Ascending aorta (tissue), 2 donors: ENCODE results near the gene FOXK1. TPM values are rescaled to one million over a fixed set of nuclear protein-coding genes. Genes with fewer than 3 reads are reported as not detected.

ENCODE experiments used
- DNase-seq, 2 donors: peaks; one replicate each; pipeline ENCODE4 v3.0.0-alpha.2; 2019; ENCODE audit warnings: low spot score in 2 of 2
- H3K27ac ChIP-seq, 2 donors: fragments of 200-600 bp; sonication (generic); one replicate each; pipeline ENCODE4 v1.5.1; 2016 to 2017; ENCODE audit warnings: mild to moderate bottlenecking in 1 of 2
- H3K27me3 ChIP-seq: fragments of 200-600 bp; sonication (generic); one replicate; pipeline ENCODE4 v1.5.1; 2017
- H3K36me3 ChIP-seq, 2 donors: fragments of 200-600 bp; sonication (generic); one replicate each; pipeline ENCODE4 v1.5.1; 2016
- H3K4me1 ChIP-seq, 2 donors: fragments of 200-600 bp; sonication (generic); one replicate each; pipeline ENCODE4 v1.5.1; 2016 to 2017; ENCODE audit warnings: mild to moderate bottlenecking in 1 of 2
- H3K4me3 ChIP-seq, 2 donors: fragments of 200-600 bp; sonication (generic); one replicate each; pipeline ENCODE4 v1.5.1; 2016 to 2017; ENCODE audit warnings: mild to moderate bottlenecking in 1 of 2
- H3K9me3 ChIP-seq, 2 donors: fragments of 200-600 bp; sonication (generic); one replicate each; pipeline ENCODE4 v1.5.1; 2016
- CTCF ChIP-seq, 3 experiments: fragments of 200-600 bp in 2 of 3; fragments of 450-650 bp in 1 of 3; sonication (generic) in 2 of 3; IDR thresholded peaks; one replicate each; pipeline ENCODE4 v1.5.1; 2016 to 2019; ENCODE audit warnings: antibody characterized with exemption in 3 of 3, mild to moderate bottlenecking in 1 of 3, moderate library complexity in 1 of 3
- intact Hi-C: fragments of 100-400 bp; cut with DNase I; formaldehyde crosslinking; loops from one replicate; pipeline ENCODE4 v1.15.1; 2023
- total RNA-seq: library from RNA; depleted of rRNA; stranded (reverse); fragments of >200 nt; gene quantifications from one replicate; pipeline ENCODE4 v1.1.0, GENCODE V29; 2016

FOXK1 gene
- total RNA-seq, 1 donor from 2014 or later = 31.7 TPM

GRCh38 chr7:4796453-4796852, 114.4 kb downstream of the FOXK1 start:
- no peak overlapping the region for H3K27ac ChIP-seq
- no peak for DNase-seq
- peaks cover 0 to 3% of the 10 kb centered on the region in 2 donors for H3K4me1 ChIP-seq
- H3K9me3 ChIP-seq = no peaks in the 10 kb centered on the region
- intact Hi-C loops = no loop called here
- H3K36me3 ChIP-seq = peaks cover 6 to 15% of the 10 kb centered on the region in 2 donors
- H3K4me3 ChIP-seq = no peak overlapping the region
- TF ChIP-seq CTCF (IDR thresholded peaks at IDR 0.05) = no peak
- no peaks in the 10 kb centered on the region for H3K27me3 ChIP-seq

- intact Hi-C loops = loop anchor here (1.0 kb wide), 2 partner anchors 85 to 287 kb away; partner anchors contain the start of gene RADIL
- peaks cover 0 to under 1% of the 10 kb centered on the region in 2 donors for H3K36me3 ChIP-seq
- H3K4me3 ChIP-seq = no peak overlapping the region
- no peak for DNase-seq
- H3K9me3 ChIP-seq = no peaks in the 10 kb centered on the region
- peak; percentile 74 to 97 (median 95) for TF ChIP-seq CTCF (IDR thresholded peaks at IDR 0.05)
- H3K4me1 ChIP-seq = peaks cover 0 to 3% of the 10 kb centered on the region in 2 donors
- no peaks in the 10 kb centered on the region for H3K27me3 ChIP-seq
- no peak overlapping the region for H3K27ac ChIP-seq
Observed at GRCh38 chr7:4797858-4798705, 116.0 kb downstream of the FOXK1 start.

GRCh38 chr7:4798706-4799235, 116.7 kb downstream of the FOXK1 start:
- Histone ChIP-seq H3K9me3 (no peaks in the 10 kb centered on the region), H3K36me3 (no peaks in the 10 kb centered on the region), H3K27me3 (no peaks in the 10 kb centered on the region), H3K4me3 (no peak overlapping the region), H3K27ac (no peak overlapping the region), H3K4me1 (peaks cover 0 to 3% of the 10 kb centered on the region in 2 donors)
- no peak for DNase-seq
- intact Hi-C loops = loop anchor here (1.0 kb wide), 2 partner anchors 85 to 287 kb away; partner anchors contain the start of gene RADIL
- TF ChIP-seq CTCF (IDR thresholded peaks at IDR 0.05) = no peak

GRCh38 chr7:4799508-4800268, 117.6 kb downstream of the FOXK1 start:
- Histone ChIP-seq H3K4me1 (peaks cover 0 to 3% of the 10 kb centered on the region in 2 donors), H3K27ac (no peak overlapping the region), H3K36me3 (no peaks in the 10 kb centered on the region), H3K27me3 (no peaks in the 10 kb centered on the region), H3K9me3 (no peaks in the 10 kb centered on the region), H3K4me3 (no peak overlapping the region)
- TF ChIP-seq CTCF (IDR thresholded peaks at IDR 0.05) = no peak
- intact Hi-C loops = no loop called here
- DNase-seq = no peak

GRCh38 chr7:4800487-4800886, 118.4 kb downstream of the FOXK1 start:
- peaks cover 0 to 3% of the 10 kb centered on the region in 2 donors for H3K4me1 ChIP-seq
- intact Hi-C loops = no loop called here
- H3K36me3 ChIP-seq = no peaks in the 10 kb centered on the region
- no peaks in the 10 kb centered on the region for H3K9me3 ChIP-seq
- DNase-seq = no peak
- no peaks in the 10 kb centered on the region for H3K27me3 ChIP-seq
- no peak overlapping the region for H3K4me3 ChIP-seq
- TF ChIP-seq CTCF (IDR thresholded peaks at IDR 0.05) = no peak
- H3K27ac ChIP-seq = no peak overlapping the region
